Measurements from ENCODE around the gene PAXIP1.

- no peak for TF ChIP-seq GLIS1 (tag by site-specific recombination; IDR thresholded peaks at IDR 0.05)
- no peak for TF ChIP-seq REPIN1 (tag by site-specific recombination; IDR thresholded peaks at IDR 0.05; ENCODE audit: low read depth)
- TF ChIP-seq CTCF (tag by site-specific recombination; IDR thresholded peaks at IDR 0.05): no peak
These were observed 1.0 kb downstream of the PAXIP1 start for GRCh38 chr7:155001756-155002410.
